Liver (tissue), 9 donors: ENCODE data around the gene PHLDA2. TPM values are rescaled to one million over a fixed set of nuclear protein-coding genes. Genes with fewer than 3 reads are reported as not detected.

Experiments used
- DNase-seq: peaks from one replicate; pipeline ENCODE4 v3.0.0-alpha.2; 2017; ENCODE audit warnings: low spot score
- H3K27ac ChIP-seq, 2 donors: one replicate each; pipeline ENCODE4 v1.7.0; 2013; ENCODE audit warnings: inconsistent platforms in 2 of 2, low read length in 2 of 2, control low read depth in 1 of 2, low read depth in 1 of 2, mild to moderate bottlenecking in 1 of 2
- H3K27me3 ChIP-seq, 4 donors: one replicate each; pipeline versions ENCODE4 v1.6.1 to v1.7.0; 2013; ENCODE audit warnings: low read length in 3 of 4, inconsistent platforms in 1 of 4, mild to moderate bottlenecking in 1 of 4, moderate library complexity in 1 of 4; ENCODE audit not compliant: control insufficient read depth in 4 of 4, insufficient read depth in 4 of 4
- H3K36me3 ChIP-seq, 4 donors: one replicate each; pipeline versions ENCODE4 v1.6.1 to v1.7.0; 2013; ENCODE audit warnings: low read length in 3 of 4, mild to moderate bottlenecking in 3 of 4, low read depth in 1 of 4, moderate library complexity in 1 of 4; ENCODE audit not compliant: control insufficient read depth in 4 of 4, insufficient read depth in 3 of 4
- H3K4me1 ChIP-seq, 4 donors: one replicate each; pipeline versions ENCODE4 v1.6.1 to v1.7.0; 2013; ENCODE audit warnings: low read length in 3 of 4, mild to moderate bottlenecking in 3 of 4, moderate library complexity in 1 of 4; ENCODE audit not compliant: control insufficient read depth in 4 of 4, insufficient read depth in 4 of 4
- H3K4me3 ChIP-seq, 3 donors: one replicate each; pipeline versions ENCODE4 v1.6.1 to v1.7.0; 2013; ENCODE audit warnings: low read length in 3 of 3, control low read depth in 1 of 3, low read depth in 1 of 3, mild to moderate bottlenecking in 1 of 3
- H3K9ac ChIP-seq, 2 donors: one replicate each; pipeline ENCODE4 v1.7.0; 2013; ENCODE audit warnings: low read length in 2 of 2, mild to moderate bottlenecking in 2 of 2, moderate library complexity in 2 of 2, control low read depth in 1 of 2, low read depth in 1 of 2
- H3K9me3 ChIP-seq, 4 donors: one replicate each; pipeline versions ENCODE4 v1.6.1 to v1.7.0; 2013; ENCODE audit warnings: low read length in 3 of 4; ENCODE audit not compliant: control insufficient read depth in 4 of 4
- ATF3 ChIP-seq: IDR thresholded peaks from 2 replicates; pipeline ENCODE4 v1.6.1; 2016; ENCODE audit warnings: antibody characterized with exemption
- CTCF ChIP-seq: fragments of 150-350 bp; IDR thresholded peaks from 2 replicates; pipeline ENCODE4 v1.5.1; 2017; ENCODE audit warnings: improper control_type of control experiment, low read depth, low read length; ENCODE audit not compliant: missing input control
- EGR1 ChIP-seq, 2 donors: IDR thresholded peaks; 2 replicates each; pipeline ENCODE4 v1.6.1; 2016 to 2018; ENCODE audit warnings: antibody characterized with exemption in 2 of 2, low read depth in 2 of 2
- FOXA1 ChIP-seq: IDR thresholded peaks from 2 replicates; pipeline ENCODE4 v1.6.1; 2016; ENCODE audit warnings: antibody characterized with exemption
- FOXA2 ChIP-seq: IDR thresholded peaks from 2 replicates; pipeline ENCODE4 v1.6.1; 2016; ENCODE audit warnings: antibody characterized with exemption
- HNF4A ChIP-seq, 2 donors: conservative IDR thresholded peaks; 2 replicates each; pipeline ENCODE4 v1.6.1; 2016; ENCODE audit warnings: antibody characterized with exemption in 2 of 2, mild to moderate bottlenecking in 2 of 2
- HNF4G ChIP-seq: IDR thresholded peaks from 2 replicates; pipeline ENCODE4 v1.6.1; 2016; ENCODE audit warnings: antibody characterized with exemption
- JUND ChIP-seq, 2 donors: IDR thresholded peaks; 2 replicates each; pipeline ENCODE4 v1.6.1; 2016; ENCODE audit warnings: antibody characterized with exemption in 2 of 2
- MAX ChIP-seq: IDR thresholded peaks from 2 replicates; pipeline ENCODE4 v1.6.1; 2016; ENCODE audit warnings: antibody characterized with exemption
- NR2F2 ChIP-seq: IDR thresholded peaks from 2 replicates; pipeline ENCODE4 v1.6.1; 2016; ENCODE audit warnings: antibody characterized with exemption
- RAD21 ChIP-seq, 2 donors: IDR thresholded peaks; 2 replicates each; pipeline ENCODE4 v1.6.1; 2016; ENCODE audit warnings: antibody characterized with exemption in 2 of 2, mild to moderate bottlenecking in 2 of 2
- REST ChIP-seq: IDR thresholded peaks from 2 replicates; pipeline ENCODE4 v1.6.1; 2016; ENCODE audit warnings: antibody characterized with exemption, mild to moderate bottlenecking
- RXRA ChIP-seq, 2 donors: IDR thresholded peaks; 2 replicates each; pipeline ENCODE4 v1.6.1; 2017 to 2018; ENCODE audit warnings: antibody characterized with exemption in 2 of 2, mild to moderate bottlenecking in 1 of 2
- SP1 ChIP-seq: IDR thresholded peaks from 2 replicates; pipeline ENCODE4 v1.6.1; 2018; ENCODE audit warnings: antibody characterized with exemption, mild to moderate bottlenecking
- TAF1 ChIP-seq: conservative IDR thresholded peaks from 2 replicates; pipeline ENCODE4 v1.6.1; 2016; ENCODE audit warnings: antibody characterized with exemption, mild to moderate bottlenecking
- WGBS: extraction: QIAGEN DNeasy Blood & Tissue Kit; methylation state at CpG from one replicate; pipeline ENCODE4 v1.1.7; 2013; 5-methylcytosine and 5-hydroxymethylcytosine counted together
- polyA plus RNA-seq, 2 donors: library from polyadenylated mRNA; stranded (reverse) in 1 of 2; unstranded in 1 of 2; fragments of 200-250 nt in 1 of 2; fragments of >200 nt in 1 of 2; fragmentation: Nextera tagmentation in 1 of 2; extraction: Ambion mirVana in 1 of 2; gene quantifications; one replicate each; pipeline versions ENCODE4 v1.2.1 to v1.2.3, GENCODE V29; 2013 to 2015
- total RNA-seq, 2 donors: library from RNA; depleted of rRNA; stranded (reverse); fragments of >200 nt; gene quantifications; one replicate each; pipeline ENCODE4 v1.2.3, GENCODE V29; 2014
- TF ChIP-seq, protein P1 (sequence below): IDR thresholded peaks from 2 replicates; pipeline ENCODE4 v1.6.1; 2016; ENCODE audit warnings: antibody characterized with exemption
- donor health status: healthy.
- donor health status: healthy.
- donor health status: healthy.
- donor health status: healthy.
- donor health status: healthy.

PHLDA2 gene
- total and polyA plus RNA-seq, 4 donors = 0.23 to 1.4 (median 0.99) TPM; not detected in 1

DNA sequence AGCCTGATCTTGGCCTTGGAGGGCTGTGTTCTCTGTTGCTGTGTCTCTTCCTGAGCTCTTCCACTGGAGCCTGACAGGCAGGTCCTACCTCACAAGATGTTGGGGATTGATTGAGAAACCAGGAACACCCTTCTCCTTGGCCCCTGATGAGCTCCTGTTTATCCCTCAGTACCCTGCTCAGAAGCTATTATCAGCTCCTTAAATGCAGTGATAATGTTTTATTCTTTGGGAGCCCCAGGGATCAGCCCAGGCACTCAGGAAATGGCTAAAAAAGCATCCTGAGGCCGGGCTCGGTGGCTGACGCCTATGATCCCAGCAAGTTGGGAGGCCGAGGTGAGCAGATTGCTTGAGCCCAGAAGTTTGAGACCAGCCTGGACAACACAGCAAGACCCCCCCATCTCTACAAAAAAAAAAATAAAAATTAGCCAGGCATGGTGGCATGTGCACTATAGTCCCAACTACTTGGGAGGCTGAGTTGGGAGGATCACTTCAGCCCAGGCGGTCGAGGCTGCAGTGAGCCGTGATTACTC, 4.9 kb upstream of the PHLDA2 start:
- Histone ChIP-seq H3K4me1 (peaks cover 11 to 12% (median 11%) of the 10 kb centered on the region in 4 donors), H3K27me3 (no peaks in the 10 kb centered on the region), H3K4me3 (no peak overlapping the region), H3K9ac (no peak overlapping the region), H3K9me3 (peaks cover 2 to 5% (median 4%) of the 10 kb centered on the region in 4 donors), H3K27ac (no peak overlapping the region), H3K36me3 (no peaks in the 10 kb centered on the region)
- TF ChIP-seq, protein P1, sequence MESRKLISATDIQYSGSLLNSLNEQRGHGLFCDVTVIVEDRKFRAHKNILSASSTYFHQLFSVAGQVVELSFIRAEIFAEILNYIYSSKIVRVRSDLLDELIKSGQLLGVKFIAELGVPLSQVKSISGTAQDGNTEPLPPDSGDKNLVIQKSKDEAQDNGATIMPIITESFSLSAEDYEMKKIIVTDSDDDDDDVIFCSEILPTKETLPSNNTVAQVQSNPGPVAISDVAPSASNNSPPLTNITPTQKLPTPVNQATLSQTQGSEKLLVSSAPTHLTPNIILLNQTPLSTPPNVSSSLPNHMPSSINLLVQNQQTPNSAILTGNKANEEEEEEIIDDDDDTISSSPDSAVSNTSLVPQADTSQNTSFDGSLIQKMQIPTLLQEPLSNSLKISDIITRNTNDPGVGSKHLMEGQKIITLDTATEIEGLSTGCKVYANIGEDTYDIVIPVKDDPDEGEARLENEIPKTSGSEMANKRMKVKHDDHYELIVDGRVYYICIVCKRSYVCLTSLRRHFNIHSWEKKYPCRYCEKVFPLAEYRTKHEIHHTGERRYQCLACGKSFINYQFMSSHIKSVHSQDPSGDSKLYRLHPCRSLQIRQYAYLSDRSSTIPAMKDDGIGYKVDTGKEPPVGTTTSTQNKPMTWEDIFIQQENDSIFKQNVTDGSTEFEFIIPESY = no peak
- no peak for TF ChIP-seq ATF3
- TF ChIP-seq RXRA (IDR thresholded peaks at IDR 0.05) = no peak
- TF ChIP-seq JUND (IDR thresholded peaks at IDR 0.05) = no peak
- WGBS = 92% methylated on average over 7 of the region's 7 CpGs
- DNase-seq = no peak

DNA sequence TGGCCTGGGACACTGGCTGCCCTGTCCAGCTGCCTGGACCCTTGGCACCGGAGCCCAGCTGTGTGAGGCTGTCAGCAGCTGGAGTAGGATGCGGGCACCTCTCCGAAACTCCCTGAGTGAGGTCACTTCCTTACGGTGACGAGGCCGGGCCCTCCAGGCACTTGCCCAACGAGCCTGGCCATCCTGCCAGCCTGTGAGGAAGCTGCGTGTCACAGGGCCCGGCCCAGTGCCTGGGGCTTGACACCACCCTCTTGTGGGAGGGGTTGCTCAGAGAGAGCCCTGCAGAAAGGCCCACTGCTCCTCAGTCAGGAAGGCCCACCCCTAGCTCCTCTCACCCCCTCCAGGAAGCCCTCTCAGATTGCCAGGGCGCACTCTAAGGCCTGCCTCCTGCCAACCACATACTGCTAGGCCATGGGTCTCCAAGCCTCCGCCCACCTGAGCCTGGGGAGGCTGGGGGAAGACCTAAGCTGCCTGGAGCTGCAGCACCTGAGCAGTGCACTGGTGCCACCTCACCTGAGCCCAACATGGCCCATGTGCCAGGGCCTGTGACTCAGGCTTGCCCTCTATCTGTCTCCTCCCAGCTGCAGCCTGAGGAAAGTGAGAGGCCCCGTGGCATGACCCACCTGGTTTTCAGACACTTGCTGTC, 4.3 kb upstream of the PHLDA2 start:
- Histone ChIP-seq H3K9ac (no peak overlapping the region), H3K4me3 (no peak overlapping the region), H3K27ac (no peak overlapping the region), H3K27me3 (no peaks in the 10 kb centered on the region), H3K4me1 (peaks cover 11 to 18% (median 17%) of the 10 kb centered on the region in 4 donors), H3K9me3 (peaks cover 2 to 5% (median 4%) of the 10 kb centered on the region in 4 donors), H3K36me3 (no peaks in the 10 kb centered on the region)
- DNase-seq = no peak
- TF ChIP-seq NR2F2 (no peak), TAF1 (no peak), ATF3 (no peak), HNF4A (conservative IDR thresholded peaks at IDR 0.05) (no peak), FOXA2 (no peak), FOXA1 (no peak), JUND (IDR thresholded peaks at IDR 0.05) (no peak), REST (no peak), HNF4G (no peak), MAX (no peak), EGR1 (IDR thresholded peaks at IDR 0.05; ENCODE audit: low read depth in 2 of 2) (no peak), SP1 (no peak), RXRA (IDR thresholded peaks at IDR 0.05) (no peak), RAD21 (IDR thresholded peaks at IDR 0.05) (no peak), CTCF (no peak)
- TF ChIP-seq, protein P1 = no peak
- 67% methylated on average over 12 of the region's 12 CpGs for WGBS
